ENCODE results near the gene HELQ. TPM values are rescaled to one million over a fixed set of nuclear protein-coding genes. Genes with fewer than 3 reads are reported as not detected.
"Not testable (repeated sequence)": the region's sequence is repeated elsewhere in the genome, so short reads cannot be mapped to it uniquely, and the experiment has no call there.

Gene HELQ
- total RNA-seq, 5 donors from 2014 or later (not counting 1 experiment from before 2014, with no cell fraction given) = 30.6 to 36.3 (median 34.9) TPM

- Mint-ChIP-seq H3K27ac (peak overlapping the region in 1 of 2 donors; percentile 31), H3K9me3 (no peaks in the 10 kb centered on the region), H3K36me3 (peaks cover 49% of the 10 kb centered on the region), H3K4me1 (peaks cover 0 to 2% (median 0%) of the 10 kb centered on the region in 3 donors), H3K27me3 (no peaks in the 10 kb centered on the region), H3K4me3 (no peak overlapping the region)
- ATAC-seq (replicated peaks in 1 of 4) = no peak
- ChIA-PET CTCF (no interaction called here), POLR2A (no interaction called here)
- Histone ChIP-seq H3K27ac (ENCODE audit: low read length) (no peak overlapping the region), H3K36me3 (ENCODE audit: control insufficient read depth in 2 of 2, extremely low read depth in 1 of 2, insufficient read depth in 1 of 2, low read length in 1 of 2) (peaks cover 0 to 65% of the 10 kb centered on the region in 2 donors), H3K27me3 (replicated peaks in 1 of 2; ENCODE audit: control insufficient read depth in 2 of 2, extremely low read depth in 1 of 2, insufficient read depth in 2 of 2, low read length in 1 of 2) (no peaks in the 10 kb centered on the region), H3K9me3 (no peaks in the 10 kb centered on the region), H3K4me3 (ENCODE audit: control insufficient read depth in 1 of 2, extremely low read depth in 1 of 2, low read length in 1 of 2) (no peak overlapping the region), H3K4me1 (ENCODE audit: control insufficient read depth in 1 of 2, extremely low read depth in 1 of 2, insufficient read depth in 2 of 2, low read length in 2 of 2) (no peaks in the 10 kb centered on the region)
- DNase-seq = no peak
Measured at GRCh38 chr4:83418211-83418610, 37.4 kb downstream of the HELQ start.

GRCh38 chr4:83417566-83417965 lies 38.1 kb downstream of the HELQ start:
- Histone ChIP-seq H3K27me3 (replicated peaks in 1 of 2; ENCODE audit: control insufficient read depth in 2 of 2, extremely low read depth in 1 of 2, insufficient read depth in 2 of 2, low read length in 1 of 2) (no peaks in the 10 kb centered on the region), H3K4me3 (ENCODE audit: control insufficient read depth in 1 of 2, extremely low read depth in 1 of 2, low read length in 1 of 2) (no peak overlapping the region), H3K9me3 (no peaks in the 10 kb centered on the region), H3K36me3 (ENCODE audit: control insufficient read depth in 2 of 2, extremely low read depth in 1 of 2, insufficient read depth in 1 of 2, low read length in 1 of 2) (peaks cover 0 to 60% of the 10 kb centered on the region in 2 donors), H3K27ac (ENCODE audit: low read length) (no peak overlapping the region), H3K4me1 (ENCODE audit: control insufficient read depth in 1 of 2, extremely low read depth in 1 of 2, insufficient read depth in 2 of 2, low read length in 2 of 2) (no peaks in the 10 kb centered on the region)
- H3K4me1 Mint-ChIP-seq = peaks cover 0 to 2% (median 0%) of the 10 kb centered on the region in 3 donors
- H3K4me3 Mint-ChIP-seq = no peak overlapping the region
- DNase-seq = no peak
- POLR2A ChIA-PET = no interaction called here
- no CpG with 5 or more reads among the region's 4 CpGs for WGBS (ENCODE audit: insufficient coverage)
- H3K27me3 Mint-ChIP-seq = no peaks in the 10 kb centered on the region
- H3K36me3 Mint-ChIP-seq = peaks cover 51% of the 10 kb centered on the region
- ATAC-seq (replicated peaks in 1 of 4) = no peak
- no peaks in the 10 kb centered on the region for H3K9me3 Mint-ChIP-seq
- H3K27ac Mint-ChIP-seq = no peak overlapping the region
- CTCF ChIA-PET = no interaction called here

- H3K36me3 ChIP-seq (ENCODE audit: control insufficient read depth in 2 of 2, extremely low read depth in 1 of 2, insufficient read depth in 1 of 2, low read length in 1 of 2) = peaks cover 0 to 62% of the 10 kb centered on the region in 2 donors
Measured at GRCh38 chr4:83413676-83414075, 41.9 kb downstream of the HELQ start.

GRCh38 chr4:83408908-83409307 lies 46.7 kb downstream of the HELQ start:
- DNase-seq (no peak), ATAC-seq (replicated peaks in 1 of 4) (no peak)
- Histone ChIP-seq H3K4me3 (ENCODE audit: control insufficient read depth in 1 of 2, extremely low read depth in 1 of 2, low read length in 1 of 2) (no peak overlapping the region), H3K9me3 (no peaks in the 10 kb centered on the region), H3K36me3 (ENCODE audit: control insufficient read depth in 2 of 2, extremely low read depth in 1 of 2, insufficient read depth in 1 of 2, low read length in 1 of 2) (peaks cover 0 to 44% of the 10 kb centered on the region in 2 donors), H3K4me1 (ENCODE audit: control insufficient read depth in 1 of 2, extremely low read depth in 1 of 2, insufficient read depth in 2 of 2, low read length in 2 of 2) (no peaks in the 10 kb centered on the region), H3K27ac (ENCODE audit: low read length) (no peak overlapping the region), H3K27me3 (replicated peaks in 1 of 2; ENCODE audit: control insufficient read depth in 2 of 2, extremely low read depth in 1 of 2, insufficient read depth in 2 of 2, low read length in 1 of 2) (no peaks in the 10 kb centered on the region)
- WGBS (ENCODE audit: insufficient coverage) = 100% methylated on average over 1 of the region's 1 CpG
- H3K4me1 Mint-ChIP-seq = no peaks in the 10 kb centered on the region
- H3K4me3 Mint-ChIP-seq = no peak overlapping the region
- ChIA-PET POLR2A (no interaction called here), CTCF (interaction anchor here (0.5 to 0.6 kb wide), 2 partner anchors 472 to 644 kb away, joined by 3 to 5 read pairs; no protein-coding TSS in a partner anchor)
- H3K27ac Mint-ChIP-seq = peak overlapping the region; percentile 48 to 72
- no peaks in the 10 kb centered on the region for H3K27me3 Mint-ChIP-seq
- H3K9me3 Mint-ChIP-seq = no peaks in the 10 kb centered on the region
- H3K36me3 Mint-ChIP-seq = peaks cover 42% of the 10 kb centered on the region

More at GRCh38 chr4:83413676-83414075, 41.9 kb downstream of the HELQ start:
- H3K4me3 Mint-ChIP-seq = no peak overlapping the region
- H3K9me3 ChIP-seq = no peaks in the 10 kb centered on the region
- H3K4me3 ChIP-seq (ENCODE audit: control insufficient read depth in 1 of 2, extremely low read depth in 1 of 2, low read length in 1 of 2) = no peak overlapping the region
- no peak overlapping the region for H3K27ac Mint-ChIP-seq
- H3K4me1 Mint-ChIP-seq = peaks cover 0 to 2% (median 0%) of the 10 kb centered on the region in 3 donors
- H3K4me1 ChIP-seq (ENCODE audit: control insufficient read depth in 1 of 2, extremely low read depth in 1 of 2, insufficient read depth in 2 of 2, low read length in 2 of 2) = no peaks in the 10 kb centered on the region
- no peak overlapping the region for H3K27ac ChIP-seq (ENCODE audit: low read length)
- H3K27me3 Mint-ChIP-seq = no peaks in the 10 kb centered on the region
- no peaks in the 10 kb centered on the region for H3K9me3 Mint-ChIP-seq
- CTCF ChIA-PET = interaction anchor here in 1 of 2 donors (0.5 kb wide), 1 partner anchor 565 kb away, joined by 3 read pairs; no protein-coding TSS in a partner anchor
- no peak for DNase-seq
- WGBS (ENCODE audit: insufficient coverage) = no CpG with 5 or more reads among the region's 2 CpGs
- POLR2A ChIA-PET = interaction anchor here in 1 of 2 donors (0.5 kb wide), 1 partner anchor 118 kb away, joined by 7 read pairs; no protein-coding TSS in a partner anchor
- no peak for ATAC-seq (replicated peaks in 1 of 4)
- no peaks in the 10 kb centered on the region for H3K27me3 ChIP-seq (replicated peaks in 1 of 2; ENCODE audit: control insufficient read depth in 2 of 2, extremely low read depth in 1 of 2, insufficient read depth in 2 of 2, low read length in 1 of 2)
- H3K36me3 Mint-ChIP-seq = peaks cover 56% of the 10 kb centered on the region

- Mint-ChIP-seq H3K27ac (peak overlapping the region in 1 of 2 donors; percentile 45), H3K36me3 (peaks cover 45% of the 10 kb centered on the region), H3K4me1 (peaks cover 0 to 3% (median 0%) of the 10 kb centered on the region in 3 donors), H3K4me3 (no peak overlapping the region), H3K27me3 (no peaks in the 10 kb centered on the region), H3K9me3 (no peaks in the 10 kb centered on the region)
- Histone ChIP-seq H3K27ac (ENCODE audit: low read length) (no peak overlapping the region), H3K36me3 (ENCODE audit: control insufficient read depth in 2 of 2, extremely low read depth in 1 of 2, insufficient read depth in 1 of 2, low read length in 1 of 2) (peaks cover 0 to 25% of the 10 kb centered on the region in 2 donors), H3K4me1 (ENCODE audit: control insufficient read depth in 1 of 2, extremely low read depth in 1 of 2, insufficient read depth in 2 of 2, low read length in 2 of 2) (no peaks in the 10 kb centered on the region), H3K27me3 (replicated peaks in 1 of 2; ENCODE audit: control insufficient read depth in 2 of 2, extremely low read depth in 1 of 2, insufficient read depth in 2 of 2, low read length in 1 of 2) (no peaks in the 10 kb centered on the region), H3K9me3 (no peaks in the 10 kb centered on the region), H3K4me3 (ENCODE audit: control insufficient read depth in 1 of 2, extremely low read depth in 1 of 2, low read length in 1 of 2) (no peak overlapping the region)
- 50% methylated on average over 2 of the region's 5 CpGs for WGBS (ENCODE audit: insufficient coverage)
- DNase-seq = no peak
- ATAC-seq (replicated peaks in 1 of 4) = no peak
- ChIA-PET CTCF (interaction anchor here in 1 of 2 donors (0.6 kb wide), 2 partner anchors 126 to 1568 kb away, joined by 3 to 4 read pairs; no protein-coding TSS in a partner anchor), POLR2A (interaction anchor here in 1 of 2 donors (0.5 kb wide), 1 partner anchor 1875 kb away, joined by 3 read pairs; no protein-coding TSS in a partner anchor)
Measured at GRCh38 chr4:83405844-83406816, 49.5 kb downstream of the HELQ start.

GRCh38 chr4:83398158-83398557 lies 57.5 kb downstream of the HELQ start:
- H3K4me1 Mint-ChIP-seq; H3K27me3 Mint-ChIP-seq; H3K27ac ChIP-seq (ENCODE audit: low read length); H3K4me1 ChIP-seq (ENCODE audit: control insufficient read depth in 1 of 2, extremely low read depth in 1 of 2, insufficient read depth in 2 of 2, low read length in 2 of 2); H3K4me3 Mint-ChIP-seq; H3K36me3 ChIP-seq (ENCODE audit: control insufficient read depth in 2 of 2, extremely low read depth in 1 of 2, insufficient read depth in 1 of 2, low read length in 1 of 2); H3K9me3 ChIP-seq; H3K27me3 ChIP-seq (replicated peaks in 1 of 2; ENCODE audit: control insufficient read depth in 2 of 2, extremely low read depth in 1 of 2, insufficient read depth in 2 of 2, low read length in 1 of 2); H3K27ac Mint-ChIP-seq; POLR2A ChIA-PET; ATAC-seq (replicated peaks in 1 of 4); H3K4me3 ChIP-seq (ENCODE audit: control insufficient read depth in 1 of 2, extremely low read depth in 1 of 2, low read length in 1 of 2): not testable (repeated sequence)
- Mint-ChIP-seq H3K36me3 (peaks cover 44% of the 10 kb centered on the region), H3K9me3 (peaks cover 0 to 11% (median 6%) of the 10 kb centered on the region in 3 donors)
- 65% methylated on average over 7 of the region's 10 CpGs for WGBS (ENCODE audit: insufficient coverage)
- CTCF ChIA-PET = interaction anchor here in 1 of 2 donors (1.0 kb wide), 1 partner anchor 12 kb away, joined by 4 read pairs; no protein-coding TSS in a partner anchor
- peak in 4 of 35 experiments; percentile 2 to 21 (median 6) for DNase-seq
